Measurements from ENCODE around the gene FAM76A.
"Not testable (repeated sequence)": the region's sequence is repeated elsewhere in the genome, so short reads cannot be mapped to it uniquely, and the experiment has no call there.

The FAM76A gene

GRCh38 chr1:27782950-27783349 lies 57.2 kb downstream of the FAM76A start:
- no peak for DNase-seq

GRCh38 chr1:27784700-27785099 lies 58.9 kb downstream of the FAM76A start:
- no peak for DNase-seq

- no peak for DNase-seq
Measured at GRCh38 chr1:27785781-27786455, 60.2 kb downstream of the FAM76A start.

- DNase-seq: no peak
Measured at GRCh38 chr1:27787895-27788294, 62.1 kb downstream of the FAM76A start.

GRCh38 chr1:27789540-27790041 lies 63.8 kb downstream of the FAM76A start:
- no peak for DNase-seq

DNA sequence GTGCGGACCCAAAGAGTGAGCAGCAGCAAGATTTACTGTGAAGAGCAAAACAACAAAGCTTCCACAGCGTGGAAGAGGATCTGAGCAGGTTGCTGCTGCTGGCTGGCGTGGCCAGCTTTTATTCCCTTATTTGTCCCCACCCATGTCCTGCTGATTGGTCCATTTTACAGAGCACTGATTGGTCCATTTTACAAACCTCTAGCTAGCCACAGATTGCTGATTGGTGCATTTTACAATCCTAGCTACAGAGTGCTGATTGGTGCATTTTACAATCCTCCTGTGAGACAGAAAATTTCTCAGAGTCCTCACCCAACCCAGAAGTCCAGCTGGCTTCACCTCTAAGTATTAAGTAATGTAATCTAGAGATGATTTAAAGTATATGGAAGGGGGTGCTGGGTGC lies 64.5 kb downstream of the FAM76A start:
- DNase-seq: not testable (repeated sequence)

GRCh38 chr1:27795601-27796000 lies 69.8 kb downstream of the FAM76A start:
- no peak for DNase-seq

DNA sequence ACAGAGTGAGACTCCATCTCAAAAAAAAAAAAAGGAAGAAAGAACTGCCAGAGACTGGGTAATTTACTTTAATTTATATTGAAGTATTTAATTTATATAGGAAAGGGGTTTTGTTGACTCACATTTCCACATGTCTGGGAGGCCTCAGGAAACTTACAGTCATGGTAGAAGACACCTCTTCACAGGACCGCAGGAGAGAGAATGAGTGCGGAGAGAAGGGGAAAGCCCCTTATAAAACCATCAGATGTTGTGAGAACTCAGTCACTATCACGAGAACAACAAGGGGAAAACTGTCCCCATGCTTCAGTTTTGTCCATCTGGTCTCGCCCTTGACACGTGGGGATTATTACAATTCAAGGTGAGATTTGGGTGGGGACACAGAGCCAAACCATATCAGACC lies 79.0 kb downstream of the FAM76A start:
- DNase-seq: no peak

- no peak for DNase-seq
Measured at GRCh38 chr1:27806758-27807157, 81.0 kb downstream of the FAM76A start.

- DNase-seq: no peak
Measured at GRCh38 chr1:27807385-27807784, 81.6 kb downstream of the FAM76A start.

DNA sequence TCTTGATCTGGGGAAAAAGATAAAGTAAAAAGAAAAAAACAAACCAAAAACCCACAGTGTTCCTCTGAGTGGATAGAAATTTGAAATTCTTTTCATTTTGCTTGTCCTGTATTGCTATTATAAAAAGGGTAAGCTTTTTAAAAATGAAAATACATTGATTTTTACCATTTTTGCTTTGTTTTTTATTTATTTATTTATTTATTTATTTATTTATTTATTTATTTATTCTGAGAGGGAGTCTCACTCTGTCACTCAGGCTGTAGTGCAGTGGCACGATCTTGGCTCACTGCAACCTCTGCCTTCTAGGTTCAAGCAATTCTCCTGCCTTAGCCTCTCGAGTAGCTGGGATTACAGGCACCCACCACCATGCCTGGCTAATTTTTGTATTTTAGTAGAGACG lies 82.4 kb downstream of the FAM76A start:
- not testable (repeated sequence) for DNase-seq

GRCh38 chr1:27809883-27810282 lies 84.1 kb downstream of the FAM76A start:
- DNase-seq: no peak

DNA sequence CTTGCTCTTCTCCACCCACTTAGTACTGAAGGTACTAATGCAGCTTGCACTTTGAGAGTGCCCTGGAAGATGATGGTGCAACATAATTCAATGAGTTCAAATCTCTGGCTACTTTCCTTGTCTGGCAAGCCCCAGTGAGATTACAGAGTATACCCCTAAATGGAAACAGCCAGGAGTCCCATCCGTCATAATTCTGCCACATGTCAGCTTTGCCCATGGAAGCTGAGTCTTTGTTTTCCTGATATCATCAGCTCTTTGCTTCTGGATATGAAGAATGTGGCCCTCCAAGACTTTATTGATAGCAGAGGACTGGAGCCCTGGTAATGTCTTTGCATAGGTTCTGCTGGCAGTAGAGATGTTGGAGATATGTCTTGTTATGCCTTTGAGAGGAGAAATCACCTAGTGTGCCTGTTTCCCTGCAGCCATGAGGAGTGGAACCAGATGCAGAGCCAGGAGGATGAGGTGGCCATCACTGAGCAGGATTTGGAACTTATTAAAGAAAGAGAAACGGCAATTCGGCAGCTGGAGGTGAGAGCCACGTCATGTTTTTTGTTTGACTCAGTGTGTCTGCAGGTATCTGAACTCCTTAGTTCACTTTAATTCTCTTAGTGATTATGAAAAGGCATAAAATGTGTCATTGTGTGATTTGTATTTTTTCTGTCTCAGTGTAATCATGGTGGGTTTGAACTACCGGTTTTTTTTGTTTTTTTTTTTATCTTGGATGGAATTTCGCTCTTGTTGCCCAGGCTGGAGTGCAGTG lies 86.2 kb downstream of the FAM76A start:
- DNase-seq: no peak

Measured in right forelimb (tissue), 1 donor.